Spinal cord (tissue), 10 donors: ENCODE measurements around the gene P3H2. TPM values are rescaled to one million over a fixed set of nuclear protein-coding genes. Genes with fewer than 3 reads are reported as not detected.
A peak's percentile ranks its signal among the peaks of the same experiment; 100 is the strongest.
"Not testable (repeated sequence)": the region's sequence is repeated elsewhere in the genome, so short reads cannot be mapped to it uniquely, and the experiment has no call there.

ENCODE experiments used
- DNase-seq, 6 donors: peaks; one replicate each; pipeline versions ENCODE4 v3.0.0 to v3.0.0-alpha.2; 2013 to 2015; ENCODE audit warnings: low spot score in 6 of 6, low read depth in 4 of 6
- H3K27ac ChIP-seq: one replicate; pipeline ENCODE4 v1.5.1; 2013; ENCODE audit warnings: low read depth, low read length, control low read depth
- H3K27me3 ChIP-seq: one replicate; pipeline ENCODE4 v1.6.1; 2013; ENCODE audit warnings: low read length; ENCODE audit not compliant: control insufficient read depth, insufficient read depth
- H3K36me3 ChIP-seq: one replicate; pipeline ENCODE4 v1.6.1; 2013; ENCODE audit warnings: low read length; ENCODE audit not compliant: control insufficient read depth, insufficient read depth
- H3K4me1 ChIP-seq: one replicate; pipeline ENCODE4 v1.6.1; 2013; ENCODE audit warnings: low read length; ENCODE audit not compliant: control insufficient read depth, insufficient read depth
- H3K4me3 ChIP-seq: one replicate; pipeline ENCODE4 v1.5.1; 2013; ENCODE audit warnings: low read depth, low read length, control low read depth
- H3K9me3 ChIP-seq: one replicate; pipeline ENCODE4 v1.6.1; 2013; ENCODE audit warnings: low read length; ENCODE audit not compliant: control insufficient read depth, insufficient read depth
- WGBS: methylation state at CpG from one replicate; pipeline ENCODE4 v1.1.5; 2013; ENCODE audit warnings: missing lambda C conversion rate; ENCODE audit not compliant: insufficient coverage; 5-methylcytosine and 5-hydroxymethylcytosine counted together
- polyA plus RNA-seq, 2 donors: library from polyadenylated mRNA; unstranded; fragments of 120-200 nt; gene quantifications; one replicate each; pipeline ENCODE4 v1.2.1, GENCODE V29; 2013; ENCODE audit not compliant: insufficient read length in 2 of 2
- total RNA-seq, 2 donors: library from RNA; depleted of rRNA in 1 of 2; stranded (reverse); fragments of 120-200 nt in 1 of 2; fragments of >200 nt in 1 of 2; gene quantifications; one replicate each; pipeline versions ENCODE4 v1.2.3 to v1.2.4, GENCODE V29; 2013 to 2014
- donor health status: healthy.

P3H2 gene
- total and polyA plus RNA-seq, 4 donors, result 5.4 to 9.7 (median 6.9) TPM

GRCh38 chr3:190077395-190078045 is 43.2 kb downstream of the P3H2 start:
- Histone ChIP-seq H3K4me1 (no peaks in the 10 kb centered on the region), H3K27me3 (no peaks in the 10 kb centered on the region), H3K36me3 (no peaks in the 10 kb centered on the region), H3K9me3 (no peaks in the 10 kb centered on the region), H3K4me3 (no peak overlapping the region), H3K27ac (peak overlapping the region; percentile 67)
- DNase-seq, result peak in 1 of 6 donors; percentile 22
- no CpG with 5 or more reads among the region's 1 CpG for WGBS

DNA sequence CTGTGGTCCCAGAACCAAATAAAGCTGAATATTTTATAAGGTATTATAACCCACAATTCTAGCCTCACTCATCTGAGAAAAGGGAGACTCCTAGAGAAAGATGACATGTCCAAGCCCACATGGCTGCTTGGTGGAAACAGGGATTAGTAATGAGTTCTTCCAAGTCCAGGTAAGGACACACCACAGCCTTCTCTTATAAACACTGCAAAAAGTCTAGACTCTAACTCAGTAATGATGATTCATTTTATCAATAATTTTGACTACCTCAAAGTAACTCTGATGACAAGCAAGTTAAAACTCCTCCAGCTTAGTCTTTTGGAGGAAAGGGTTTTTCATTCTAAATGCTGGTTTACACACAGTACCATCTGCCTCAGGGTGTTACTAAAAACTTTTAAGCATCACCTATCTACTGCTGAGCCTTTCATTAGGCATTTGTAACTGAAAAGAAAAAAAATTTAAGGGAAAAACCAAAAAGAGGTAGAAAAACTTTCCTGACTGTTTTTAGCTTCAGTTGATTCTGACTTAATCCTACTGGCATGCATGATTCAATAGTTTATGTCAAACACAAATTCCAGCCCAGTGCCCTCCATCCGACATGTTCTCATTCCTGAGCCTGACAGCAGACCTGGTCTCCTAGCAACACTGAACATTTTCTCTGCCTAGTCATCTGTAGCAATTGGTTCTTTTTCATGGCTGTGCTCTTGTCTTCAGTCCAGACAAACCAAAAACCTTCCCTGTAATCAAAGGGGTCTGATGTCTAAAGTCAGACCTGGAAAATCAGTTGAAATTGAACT is 43.9 kb downstream of the P3H2 start:
- DNase-seq, result peak in 4 of 6 donors; percentile 57 to 92 (median 74)
- 17% methylated on average over 1 of the region's 1 CpG for WGBS
- H3K4me3 ChIP-seq, result no peak overlapping the region

DNA sequence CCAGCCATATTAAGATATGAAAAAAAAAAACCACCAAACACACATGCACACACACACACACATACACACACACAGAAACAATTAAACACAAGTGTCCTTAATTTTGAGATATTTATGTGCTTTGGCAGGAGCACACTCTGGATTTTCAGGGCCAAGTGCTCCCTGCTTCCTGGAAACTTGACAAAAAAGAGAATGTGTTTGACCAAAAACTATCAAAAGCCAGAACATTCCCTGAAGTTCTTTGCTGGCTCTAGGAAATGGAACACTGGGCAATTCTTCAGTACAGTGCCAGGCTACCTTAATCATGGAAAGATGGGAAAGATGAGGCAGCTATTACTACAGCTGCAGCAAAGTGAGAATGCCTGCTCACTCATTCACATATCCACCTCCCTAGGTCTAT is 44.6 kb downstream of the P3H2 start:
- H3K27me3 ChIP-seq, result no peaks in the 10 kb centered on the region
- no peaks in the 10 kb centered on the region for H3K9me3 ChIP-seq
- H3K4me1 ChIP-seq, result no peaks in the 10 kb centered on the region
- no peaks in the 10 kb centered on the region for H3K36me3 ChIP-seq
- peak overlapping the region; percentile 49 for H3K27ac ChIP-seq
- peak in 2 of 6 donors; percentile 28 to 70 for DNase-seq
- no peak overlapping the region for H3K4me3 ChIP-seq

More for the DNA sequence above, 43.9 kb downstream of the P3H2 start:
- Histone ChIP-seq H3K9me3 (no peaks in the 10 kb centered on the region), H3K36me3 (no peaks in the 10 kb centered on the region), H3K27ac (peak overlapping the region; percentile 68), H3K27me3 (no peaks in the 10 kb centered on the region), H3K4me1 (no peaks in the 10 kb centered on the region)

DNA sequence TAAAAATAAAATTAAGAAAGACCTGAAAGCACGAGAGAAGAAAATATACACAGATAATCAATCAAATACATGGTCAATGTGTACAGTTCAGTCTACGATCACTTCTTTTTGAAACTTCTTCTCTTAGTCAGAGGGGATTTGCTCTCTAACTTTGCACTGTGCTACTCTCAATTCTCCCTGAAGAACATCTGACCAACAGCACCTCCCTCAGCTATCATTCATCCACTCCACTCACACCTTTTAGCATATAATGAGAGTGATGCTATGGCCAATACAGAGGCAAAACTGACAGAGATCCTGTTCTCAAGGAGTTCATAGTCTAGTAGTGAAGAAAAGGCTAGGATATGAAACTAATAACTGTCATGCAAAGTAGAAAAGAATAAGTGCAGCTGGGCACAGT is 45.9 kb downstream of the P3H2 start:
- Histone ChIP-seq H3K9me3 (no peaks in the 10 kb centered on the region), H3K27ac (no peak overlapping the region), H3K4me3 (no peak overlapping the region), H3K4me1 (no peaks in the 10 kb centered on the region), H3K36me3 (no peaks in the 10 kb centered on the region), H3K27me3 (no peaks in the 10 kb centered on the region)
- no peak for DNase-seq
- no CpG with 5 or more reads among the region's 2 CpGs for WGBS

- H3K27ac ChIP-seq, result no peak overlapping the region
These were observed 47.3 kb downstream of the P3H2 start for GRCh38 chr3:190073264-190074008.

GRCh38 chr3:190072856-190073255 is 47.8 kb downstream of the P3H2 start:
- Histone ChIP-seq H3K27ac (no peak overlapping the region), H3K4me3 (no peak overlapping the region), H3K36me3 (no peaks in the 10 kb centered on the region), H3K27me3 (no peaks in the 10 kb centered on the region), H3K9me3 (no peaks in the 10 kb centered on the region), H3K4me1 (no peaks in the 10 kb centered on the region)
- no peak for DNase-seq
- WGBS, result no CpG with 5 or more reads among the region's 1 CpG

More at GRCh38 chr3:190073264-190074008, 47.3 kb downstream of the P3H2 start:
- Histone ChIP-seq H3K9me3 (no peaks in the 10 kb centered on the region), H3K36me3 (no peaks in the 10 kb centered on the region), H3K27me3 (no peaks in the 10 kb centered on the region), H3K4me1 (no peaks in the 10 kb centered on the region), H3K4me3 (no peak overlapping the region)
- 10% methylated on average over 2 of the region's 6 CpGs for WGBS
- peak in 2 of 6 donors; percentile 12 to 73 for DNase-seq

- WGBS, result 90% methylated on average over 5 of the region's 9 CpGs
- H3K36me3 ChIP-seq, DNase-seq, H3K27me3 ChIP-seq, H3K27ac ChIP-seq, H3K9me3 ChIP-seq, H3K4me3 ChIP-seq, H3K4me1 ChIP-seq: not testable (repeated sequence)
These were observed 48.8 kb downstream of the P3H2 start for GRCh38 chr3:190071921-190072320.

- Histone ChIP-seq H3K27ac (no peak overlapping the region), H3K4me3 (no peak overlapping the region)
- 20% methylated on average over 1 of the region's 5 CpGs for WGBS
These were observed 49.9 kb downstream of the P3H2 start for GRCh38 chr3:190070622-190071347.

GRCh38 chr3:190065204-190065603 is 55.5 kb downstream of the P3H2 start:
- Histone ChIP-seq H3K36me3 (no peaks in the 10 kb centered on the region), H3K4me1 (no peaks in the 10 kb centered on the region), H3K27me3 (no peaks in the 10 kb centered on the region), H3K9me3 (no peaks in the 10 kb centered on the region), H3K4me3 (no peak overlapping the region), H3K27ac (no peak overlapping the region)
- no CpG with 5 or more reads among the region's 2 CpGs for WGBS
- no peak for DNase-seq

More at GRCh38 chr3:190070622-190071347, 49.9 kb downstream of the P3H2 start:
- H3K9me3 ChIP-seq, result no peaks in the 10 kb centered on the region
- H3K36me3 ChIP-seq, result no peaks in the 10 kb centered on the region
- DNase-seq, result no peak
- H3K27me3 ChIP-seq, result no peaks in the 10 kb centered on the region
- H3K4me1 ChIP-seq, result no peaks in the 10 kb centered on the region
